Activated naive CD8-positive, alpha-beta T cell treated with anti-CD3 and anti-CD28 coated beads, Interleukin-2, amount 50 U/mL, for 16 hours (primary cell): ENCODE measurements around the gene JSRP1.
A peak's percentile ranks its signal among the peaks of the same experiment; 100 is the strongest.
"Not testable (repeated sequence)": the region's sequence is repeated elsewhere in the genome, so short reads cannot be mapped to it uniquely, and the experiment has no call there.

ENCODE experiments used
- DNase-seq: peaks from one replicate; pipeline ENCODE4 v3.0.0-alpha.2; 2020; ENCODE audit warnings: low read depth, low spot score

The JSRP1 gene

DNA sequence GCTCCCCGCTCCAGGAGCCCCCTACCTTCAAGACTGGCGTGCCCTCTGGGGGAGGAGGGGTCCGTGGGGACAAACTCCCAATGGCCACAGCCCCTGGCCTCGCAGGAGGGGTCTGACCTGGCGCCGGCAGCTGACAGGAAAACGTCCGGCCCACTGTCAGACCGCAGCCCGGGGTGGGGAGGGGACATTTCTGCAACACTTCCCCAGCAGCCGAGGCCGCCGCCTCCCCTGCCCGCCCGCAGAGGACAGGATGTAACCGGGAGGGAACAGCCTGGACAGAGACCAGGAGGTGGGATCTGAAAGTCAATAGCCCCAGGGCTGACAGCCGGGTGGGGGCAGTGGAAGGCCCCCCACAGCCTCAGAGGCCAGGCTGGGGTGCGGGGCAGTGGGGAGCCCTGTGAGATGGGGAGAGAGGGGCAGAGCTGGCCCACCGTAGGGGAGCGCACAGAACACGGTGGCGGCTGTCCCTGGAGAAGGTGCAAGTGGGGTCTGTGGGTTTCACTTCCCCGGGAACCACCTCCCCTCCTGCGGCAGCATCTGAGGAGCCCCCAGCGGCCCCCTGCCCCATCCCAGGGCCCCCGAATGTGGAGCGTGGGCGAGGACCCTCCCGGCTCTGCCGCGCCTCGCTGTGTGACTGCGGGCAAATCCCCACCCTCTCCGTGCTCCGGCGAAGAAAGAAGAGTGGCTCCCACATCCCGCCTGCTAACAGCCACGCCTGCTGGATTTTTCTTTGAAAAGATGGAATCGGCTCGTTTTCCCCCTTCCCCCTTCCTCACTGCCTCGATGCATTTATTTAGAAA is 26.0 kb upstream of the JSRP1 start, which contains the start of gene PEAK3:
TSS of gene PEAK3 (minus strand) at position 114 of the 800 bp plus-strand sequence. CDS start 1,244 bp downstream, outside the sequence.
- no peak for DNase-seq

DNA sequence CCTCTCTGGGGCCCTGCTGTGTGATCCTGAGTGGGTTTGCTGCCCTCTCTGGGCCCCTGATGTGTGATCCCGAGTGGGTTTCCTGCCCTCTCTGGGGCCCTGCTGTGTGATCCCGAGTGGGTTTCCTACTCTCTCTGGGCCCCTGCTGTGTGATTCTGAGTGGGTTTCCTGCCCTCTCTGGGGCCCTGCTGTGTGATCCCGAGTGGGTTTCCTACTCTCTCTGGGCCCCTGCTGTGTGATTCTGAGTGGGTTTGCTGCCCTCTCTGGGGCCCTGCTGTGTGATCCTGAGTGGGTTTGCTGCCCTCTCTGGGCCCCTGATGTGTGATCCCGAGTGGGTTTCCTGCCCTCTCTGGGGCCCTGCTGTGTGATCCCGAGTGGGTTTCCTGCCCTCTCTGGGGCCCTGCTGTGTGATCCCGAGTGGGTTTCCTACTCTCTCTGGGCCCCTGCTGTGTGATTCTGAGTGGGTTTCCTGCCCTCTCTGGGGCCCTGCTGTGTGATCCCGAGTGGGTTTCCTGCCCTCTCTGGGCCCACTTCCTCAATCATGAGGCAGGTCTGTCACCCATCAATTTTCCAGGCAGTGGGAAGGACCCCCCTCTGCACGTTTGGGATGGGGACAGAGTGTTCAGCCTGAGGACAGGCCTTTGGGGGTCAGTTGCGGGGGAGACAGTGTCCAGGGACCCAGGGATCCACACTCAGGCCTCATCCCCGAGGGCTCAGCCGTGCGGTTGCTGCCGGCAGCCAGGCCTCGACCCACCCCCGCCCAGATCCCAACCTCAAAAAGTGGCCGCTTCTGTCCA is 25.2 kb upstream of the JSRP1 start:
- not testable (repeated sequence) for DNase-seq

- no peak for DNase-seq
Measured at GRCh38 chr19:2280633-2281264, 24.5 kb upstream of the JSRP1 start.

GRCh38 chr19:2278459-2279158 is 22.4 kb upstream of the JSRP1 start:
- DNase-seq = no peak

- no peak for DNase-seq
Measured at GRCh38 chr19:2277138-2277537, 20.9 kb upstream of the JSRP1 start.

DNA sequence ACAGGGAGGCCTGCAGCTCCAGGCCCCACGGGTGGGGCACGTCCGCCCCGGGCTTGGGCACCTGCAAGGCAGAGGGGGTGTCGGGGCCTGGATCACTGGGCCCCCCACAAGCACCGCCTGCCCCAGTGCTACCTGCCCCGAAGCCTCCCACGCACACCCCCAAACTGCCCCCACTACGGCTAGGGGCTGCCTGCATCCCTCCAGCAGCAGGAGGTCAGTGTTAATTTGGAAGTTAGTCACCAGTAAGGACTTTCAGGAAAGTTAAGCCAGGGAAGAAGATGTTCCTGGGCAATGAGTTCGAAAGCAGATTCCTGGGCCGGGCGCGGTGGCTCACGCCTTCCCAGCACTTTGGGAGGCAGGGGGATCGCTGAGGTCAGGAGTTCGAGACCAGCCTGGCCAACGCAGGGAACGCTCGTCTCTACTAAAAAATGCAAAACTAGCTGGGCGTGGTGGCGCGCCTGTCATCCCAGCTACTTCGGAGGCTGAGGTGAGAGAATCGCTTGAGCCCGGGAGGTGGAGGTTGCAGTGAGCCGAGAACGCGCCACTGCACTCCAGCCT is 20.3 kb upstream of the JSRP1 start:
- DNase-seq = no peak

- DNase-seq = no peak
Measured at GRCh38 chr19:2275588-2276428, 19.6 kb upstream of the JSRP1 start.

DNA sequence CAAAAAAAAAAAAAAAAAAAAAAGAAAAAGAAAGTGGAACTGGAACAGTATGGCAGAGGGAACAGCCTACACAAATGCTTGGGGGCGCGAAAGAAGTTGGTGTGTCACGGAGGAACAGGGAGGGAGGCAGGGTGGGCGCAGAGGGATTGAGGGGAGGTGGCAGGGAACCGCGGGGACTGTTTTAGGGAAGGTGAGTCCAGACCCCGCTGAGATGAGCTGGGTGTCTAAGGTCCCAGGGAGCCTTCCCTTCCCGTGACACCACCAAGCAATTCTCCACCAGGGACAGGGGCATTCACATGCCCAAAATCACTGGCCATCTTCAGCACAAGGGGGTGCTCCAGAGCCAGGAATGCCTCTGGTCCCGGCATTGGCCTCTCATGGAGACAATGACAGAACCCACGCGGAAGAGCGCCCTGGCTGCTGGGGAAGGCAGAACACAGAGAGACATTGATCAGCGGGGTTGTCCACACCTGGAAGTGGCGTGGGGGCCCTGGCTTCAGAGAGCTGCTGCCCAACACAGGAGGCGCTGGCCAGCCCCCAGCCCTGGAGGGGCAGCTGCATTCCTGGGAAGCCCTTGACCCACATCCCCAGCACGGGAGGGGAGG is 18.8 kb upstream of the JSRP1 start:
- no peak for DNase-seq

- no peak for DNase-seq
Measured at GRCh38 chr19:2274185-2274711, 18.0 kb upstream of the JSRP1 start.

GRCh38 chr19:2273356-2274184 is 17.4 kb upstream of the JSRP1 start:
- peak; percentile 53 for DNase-seq

DNA sequence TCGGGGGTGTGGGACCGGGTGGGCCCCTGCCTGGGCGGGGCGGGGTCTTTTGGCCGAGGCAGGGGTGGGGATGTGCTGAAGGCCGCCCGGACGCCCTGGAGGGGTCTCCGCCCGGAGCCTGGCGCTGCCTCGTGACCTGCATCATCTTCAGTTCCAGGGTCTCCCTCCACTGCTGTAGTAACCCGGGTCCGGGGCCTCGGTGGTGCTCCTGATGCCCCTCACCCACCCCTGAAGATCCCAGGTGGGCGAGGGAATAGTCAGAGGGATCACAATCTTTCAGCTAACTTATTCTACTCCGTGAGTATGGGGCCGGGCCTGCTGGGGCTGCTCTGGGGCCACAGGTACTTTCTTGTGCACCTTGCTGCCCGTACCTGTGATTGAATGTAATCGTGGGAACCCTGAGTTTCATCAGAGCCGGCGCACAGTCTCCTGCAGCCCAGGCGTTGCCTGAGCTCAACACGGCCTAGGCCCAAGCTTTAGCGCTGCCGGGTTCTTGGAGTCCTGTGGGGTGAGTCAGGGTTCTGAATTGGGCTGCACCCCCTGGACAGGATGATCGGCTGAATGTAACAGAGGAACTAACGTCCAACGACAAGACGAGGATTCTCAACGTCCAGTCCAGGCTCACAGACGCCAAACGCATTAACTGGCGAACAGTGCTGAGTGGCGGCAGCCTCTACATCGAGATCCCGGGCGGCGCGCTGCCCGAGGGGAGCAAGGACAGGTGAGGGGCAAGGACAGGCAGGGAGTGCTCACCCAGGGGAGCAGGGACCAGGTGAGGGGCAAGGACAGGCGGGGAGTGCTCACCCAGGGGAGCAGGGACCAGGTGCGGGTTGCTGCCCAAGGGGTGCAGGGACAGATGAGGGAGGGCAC is 15.3 kb upstream of the JSRP1 start:
- no peak for DNase-seq

- DNase-seq = peak; percentile 38
Measured at GRCh38 chr19:2270423-2271233, 14.4 kb upstream of the JSRP1 start.

GRCh38 chr19:2270157-2270422 is 13.9 kb upstream of the JSRP1 start:
- DNase-seq = no peak

GRCh38 chr19:2269244-2270156 is 13.3 kb upstream of the JSRP1 start:
- DNase-seq = peak; percentile 97

GRCh38 chr19:2268861-2269243 is 12.6 kb upstream of the JSRP1 start:
- no peak for DNase-seq

DNA sequence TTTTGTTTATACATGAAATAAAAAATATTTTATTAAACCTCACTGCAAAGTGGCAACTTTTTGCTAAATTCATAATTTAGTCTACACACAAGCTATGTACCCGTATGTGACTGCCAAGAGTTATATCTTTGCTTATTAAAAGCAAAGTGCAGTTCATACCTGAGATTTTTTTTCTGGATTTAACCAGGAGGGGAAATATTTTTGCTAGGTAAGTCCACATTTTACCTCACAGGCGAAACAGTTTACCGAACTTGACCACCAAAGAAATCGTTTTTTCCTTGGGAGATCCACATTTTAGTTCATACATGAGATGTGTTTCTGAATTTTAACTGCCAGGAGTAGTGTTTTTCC is 12.2 kb upstream of the JSRP1 start:
- no peak for DNase-seq
